ENCODE measurements around the gene APBB2. TPM values are rescaled to one million over a fixed set of nuclear protein-coding genes. Genes with fewer than 3 reads are reported as not detected.

The APBB2 gene
- total RNA-seq, 2 donors from 2014 or later: 17.4 to 56.6 TPM

- no peaks in the 10 kb centered on the region for H3K27me3 ChIP-seq (replicated peaks; ENCODE audit: insufficient read depth)
- H3K27ac ChIP-seq: no peak overlapping the region
- no peaks in the 10 kb centered on the region for H3K9me3 ChIP-seq
- TF ChIP-seq, protein P1, sequence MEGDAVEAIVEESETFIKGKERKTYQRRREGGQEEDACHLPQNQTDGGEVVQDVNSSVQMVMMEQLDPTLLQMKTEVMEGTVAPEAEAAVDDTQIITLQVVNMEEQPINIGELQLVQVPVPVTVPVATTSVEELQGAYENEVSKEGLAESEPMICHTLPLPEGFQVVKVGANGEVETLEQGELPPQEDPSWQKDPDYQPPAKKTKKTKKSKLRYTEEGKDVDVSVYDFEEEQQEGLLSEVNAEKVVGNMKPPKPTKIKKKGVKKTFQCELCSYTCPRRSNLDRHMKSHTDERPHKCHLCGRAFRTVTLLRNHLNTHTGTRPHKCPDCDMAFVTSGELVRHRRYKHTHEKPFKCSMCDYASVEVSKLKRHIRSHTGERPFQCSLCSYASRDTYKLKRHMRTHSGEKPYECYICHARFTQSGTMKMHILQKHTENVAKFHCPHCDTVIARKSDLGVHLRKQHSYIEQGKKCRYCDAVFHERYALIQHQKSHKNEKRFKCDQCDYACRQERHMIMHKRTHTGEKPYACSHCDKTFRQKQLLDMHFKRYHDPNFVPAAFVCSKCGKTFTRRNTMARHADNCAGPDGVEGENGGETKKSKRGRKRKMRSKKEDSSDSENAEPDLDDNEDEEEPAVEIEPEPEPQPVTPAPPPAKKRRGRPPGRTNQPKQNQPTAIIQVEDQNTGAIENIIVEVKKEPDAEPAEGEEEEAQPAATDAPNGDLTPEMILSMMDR (IDR thresholded peaks at IDR 0.05): no peak
- TF ChIP-seq POLR2A (IDR thresholded peaks at IDR 0.05): no peak
- no peak for TF ChIP-seq POLR2AphosphoS5 (IDR thresholded peaks at IDR 0.05)
- no peaks in the 10 kb centered on the region for H3K36me3 ChIP-seq
- H3K4me3 ChIP-seq: no peak overlapping the region
- DNase-seq (ENCODE audit: low spot score): no peak
- intact Hi-C loops (cut with DNase I): no loop called here
- H3K4me1 ChIP-seq (replicated peaks): no peaks in the 10 kb centered on the region
- 75% methylated on average over 6 of the region's 6 CpGs for WGBS
Observed at GRCh38 chr4:40844261-40844660, 370.1 kb downstream of the APBB2 start.

- H3K9me3 ChIP-seq: no peaks in the 10 kb centered on the region
- no peak for DNase-seq (ENCODE audit: low spot score)
- no peaks in the 10 kb centered on the region for H3K36me3 ChIP-seq
- H3K4me3 ChIP-seq: no peak overlapping the region
- H3K27ac ChIP-seq: no peak overlapping the region
- 92% methylated on average over 1 of the region's 1 CpG for WGBS
- TF ChIP-seq POLR2AphosphoS5 (IDR thresholded peaks at IDR 0.05): no peak
- TF ChIP-seq, protein P1 (IDR thresholded peaks at IDR 0.05): peak in 1 of 4 experiments; percentile 15
- intact Hi-C loops (cut with DNase I): no loop called here
- H3K4me1 ChIP-seq (replicated peaks): no peaks in the 10 kb centered on the region
- H3K27me3 ChIP-seq (replicated peaks; ENCODE audit: insufficient read depth): no peaks in the 10 kb centered on the region
Observed at GRCh38 chr4:40843696-40844095, 370.6 kb downstream of the APBB2 start.

DNA sequence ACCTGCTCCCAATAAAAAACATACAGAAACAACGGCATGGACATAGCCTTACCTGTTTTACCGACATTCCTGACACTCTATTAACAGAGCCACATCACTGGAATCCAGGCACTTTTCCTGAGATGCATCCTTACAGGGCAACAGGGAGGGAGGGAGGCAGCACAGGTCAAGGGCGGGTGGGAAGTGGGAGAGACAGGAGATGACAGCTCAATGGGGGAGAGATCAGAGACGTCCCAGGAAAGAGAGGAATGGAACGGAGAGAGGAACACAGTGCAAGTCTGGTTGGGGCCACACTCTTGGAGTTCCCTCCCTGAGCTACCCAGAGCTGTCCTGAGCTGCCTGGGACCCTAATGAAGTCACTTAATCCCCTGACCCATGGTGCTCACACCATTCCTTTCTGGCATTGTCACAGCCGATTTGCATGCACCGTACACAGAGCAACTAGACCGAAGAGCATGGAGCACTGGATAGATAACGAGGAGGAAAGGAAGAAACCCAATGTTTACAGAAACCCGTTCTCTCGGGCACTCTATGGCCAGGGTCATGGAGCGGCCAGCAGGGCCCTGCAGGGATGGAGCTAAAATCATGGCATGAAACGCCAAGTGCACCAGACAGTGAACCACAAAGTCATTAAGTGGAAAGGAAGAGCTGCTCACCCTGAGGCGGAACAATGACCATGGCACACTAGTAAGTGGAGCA is 371.5 kb downstream of the APBB2 start:
- H3K4me3 ChIP-seq: no peak overlapping the region
- peak; percentile 1 for TF ChIP-seq POLR2AphosphoS5 (IDR thresholded peaks at IDR 0.05)
- TF ChIP-seq, protein P1 (IDR thresholded peaks at IDR 0.05): no peak

GRCh38 chr4:40842318-40842717 is 372.0 kb downstream of the APBB2 start:
- TF ChIP-seq, protein P1 (IDR thresholded peaks at IDR 0.05): no peak
- TF ChIP-seq POLR2AphosphoS5 (IDR thresholded peaks at IDR 0.05) (peak; percentile 17), POLR2A (IDR thresholded peaks at IDR 0.05) (no peak)
- peak; percentile 16 for DNase-seq (ENCODE audit: low spot score)
- H3K9me3 ChIP-seq: no peaks in the 10 kb centered on the region
- intact Hi-C loops (cut with DNase I): no loop called here
- WGBS: 33% methylated on average over 13 of the region's 13 CpGs
- H3K27me3 ChIP-seq (replicated peaks; ENCODE audit: insufficient read depth): no peaks in the 10 kb centered on the region
- H3K4me1 ChIP-seq (replicated peaks): no peaks in the 10 kb centered on the region
- no peaks in the 10 kb centered on the region for H3K36me3 ChIP-seq
- H3K27ac ChIP-seq: no peak overlapping the region
- no peak overlapping the region for H3K4me3 ChIP-seq

More for the DNA sequence above, 371.5 kb downstream of the APBB2 start:
- H3K4me1 ChIP-seq (replicated peaks): no peaks in the 10 kb centered on the region
- no peak overlapping the region for H3K27ac ChIP-seq
- DNase-seq (ENCODE audit: low spot score): no peak
- H3K9me3 ChIP-seq: no peaks in the 10 kb centered on the region
- intact Hi-C loops (cut with DNase I): no loop called here
- H3K27me3 ChIP-seq (replicated peaks; ENCODE audit: insufficient read depth): no peaks in the 10 kb centered on the region
- no peaks in the 10 kb centered on the region for H3K36me3 ChIP-seq
- 54% methylated on average over 14 of the region's 14 CpGs for WGBS

GRCh38 chr4:40840985-40841571 is 373.3 kb downstream of the APBB2 start:
- intact Hi-C loops (cut with DNase I): no loop called here
- H3K9me3 ChIP-seq: no peaks in the 10 kb centered on the region
- TF ChIP-seq, protein P1 (IDR thresholded peaks at IDR 0.05): peak in 3 of 4 experiments; percentile 37 to 52 (median 45)
- no peak for TF ChIP-seq POLR2A (IDR thresholded peaks at IDR 0.05)
- TF ChIP-seq POLR2AphosphoS5 (IDR thresholded peaks at IDR 0.05): peak; percentile 6
- no peaks in the 10 kb centered on the region for H3K4me1 ChIP-seq (replicated peaks)
- DNase-seq (ENCODE audit: low spot score): peak; percentile 48
- H3K27me3 ChIP-seq (replicated peaks; ENCODE audit: insufficient read depth): no peaks in the 10 kb centered on the region
- WGBS: 85% methylated on average over 7 of the region's 7 CpGs
- no peak overlapping the region for H3K4me3 ChIP-seq
- H3K27ac ChIP-seq: no peak overlapping the region
- H3K36me3 ChIP-seq: no peaks in the 10 kb centered on the region

Data from prostate gland (tissue), 2 donors.